ENCODE data around the gene CCL23.

The CCL23 gene

DNA sequence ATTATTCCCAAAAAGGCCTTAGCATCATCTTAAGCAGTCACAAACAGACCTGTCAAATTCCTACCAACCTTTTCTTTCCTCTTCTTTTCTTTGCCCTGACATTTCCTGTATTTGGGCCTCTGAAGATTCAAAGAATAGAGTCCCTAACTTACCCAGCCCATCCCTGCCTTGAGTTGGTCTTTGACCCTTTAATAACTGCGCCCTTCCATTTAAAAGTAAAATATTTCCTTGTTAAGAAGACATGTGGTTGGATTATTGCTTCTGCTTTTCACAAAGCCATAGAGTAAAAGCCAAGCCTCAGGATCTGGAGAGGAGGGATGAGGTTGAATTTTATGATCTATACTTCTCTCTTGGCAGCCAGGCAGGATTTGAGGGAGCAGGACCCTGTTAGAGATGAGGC, 13.2 kb upstream of the CCL23 start:
- no CpG with 5 or more reads among the region's 1 CpG for whole genome bisulfite sequencing (ENCODE audit: extremely low coverage, insufficient coverage, insufficient read length)
- no peaks in the 10 kb centered on the region for H3K79me2 ChIP-seq (ENCODE audit: control insufficient read depth, insufficient read depth, low read length, poor library complexity)

DNA sequence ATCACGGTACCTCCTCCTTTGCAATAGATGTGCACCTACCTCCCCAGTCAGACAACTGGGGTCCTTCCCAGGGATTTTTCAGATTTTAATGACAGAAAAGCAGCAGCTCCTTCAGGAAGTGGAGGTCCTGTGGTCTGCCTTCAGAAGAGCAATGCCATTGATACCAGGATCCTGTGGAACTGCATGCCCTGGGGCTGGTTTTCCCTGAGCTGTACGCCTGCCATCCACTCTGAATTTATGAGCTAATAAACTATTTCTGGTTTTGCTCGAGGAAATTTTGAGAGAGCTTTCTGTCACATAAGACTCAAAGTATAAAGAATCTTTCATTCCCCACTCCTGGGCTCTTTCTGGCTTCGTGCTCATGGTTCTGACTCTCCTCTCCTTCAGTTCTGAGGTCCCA, 10.0 kb upstream of the CCL23 start:
- Histone ChIP-seq H3K23ac (ENCODE audit: low read length) (no peak overlapping the region), H2AFZ (ENCODE audit: insufficient read depth, low read length, poor library complexity) (no peak overlapping the region), H3K27ac (ENCODE audit: low read depth, low read length) (no peak overlapping the region), H2BK12ac (ENCODE audit: low read length) (no peak overlapping the region), H3K14ac (ENCODE audit: low read length) (no peak overlapping the region), H2BK5ac (ENCODE audit: low read depth, low read length, poor library complexity) (no peak overlapping the region), H3K9me3 (ENCODE audit: insufficient read depth, low read depth, low read length) (peaks cover 2% of the 10 kb centered on the region), H4K91ac (ENCODE audit: low read depth, low read length) (no peak overlapping the region), H2BK120ac (ENCODE audit: insufficient read depth, low read length, poor library complexity) (no peak overlapping the region), H2AK5ac (ENCODE audit: low read length) (no peak overlapping the region), H4K8ac (ENCODE audit: low read depth, low read length) (no peak overlapping the region), H3K79me2 (ENCODE audit: control insufficient read depth, insufficient read depth, low read length, poor library complexity) (no peaks in the 10 kb centered on the region), H3K4me3 (ENCODE audit: low read depth, low read length) (no peak overlapping the region), H3K79me1 (ENCODE audit: low read length) (no peaks in the 10 kb centered on the region), H3K9ac (ENCODE audit: low read length) (no peak overlapping the region), H3K18ac (ENCODE audit: low read length) (no peak overlapping the region), H3K36me3 (ENCODE audit: control insufficient read depth in 1 of 2, insufficient read depth in 2 of 2, low read length in 2 of 2) (no peaks in the 10 kb centered on the region), H3K4me2 (ENCODE audit: low read length) (no peak overlapping the region), H3K27me3 (ENCODE audit: insufficient read depth, low read length) (no peaks in the 10 kb centered on the region), H3K4me1 (ENCODE audit: control insufficient read depth in 1 of 2, insufficient read depth in 2 of 2, low read length in 2 of 2) (no peaks in the 10 kb centered on the region), H3K4ac (ENCODE audit: low read depth, low read length) (no peak overlapping the region), H4K12ac (ENCODE audit: low read depth, low read length) (no peak overlapping the region)
- WGBS (ENCODE audit: extremely low coverage, insufficient coverage, insufficient read length) = no CpG with 5 or more reads among the region's 4 CpGs
- DNase-seq = no peak

More for the DNA sequence above, 13.2 kb upstream of the CCL23 start:
- Histone ChIP-seq H3K4ac (ENCODE audit: low read depth, low read length) (no peak overlapping the region), H4K8ac (ENCODE audit: low read depth, low read length) (no peak overlapping the region), H3K14ac (ENCODE audit: low read length) (no peak overlapping the region), H3K79me1 (ENCODE audit: low read length) (no peaks in the 10 kb centered on the region), H2AFZ (ENCODE audit: insufficient read depth, low read length, poor library complexity) (no peak overlapping the region), H2BK12ac (ENCODE audit: low read length) (no peak overlapping the region), H3K36me3 (ENCODE audit: control insufficient read depth in 1 of 2, insufficient read depth in 2 of 2, low read length in 2 of 2) (no peaks in the 10 kb centered on the region), H3K9me3 (ENCODE audit: insufficient read depth, low read depth, low read length) (peaks cover 2% of the 10 kb centered on the region), H4K91ac (ENCODE audit: low read depth, low read length) (no peak overlapping the region), H3K27me3 (ENCODE audit: insufficient read depth, low read length) (no peaks in the 10 kb centered on the region), H2AK5ac (ENCODE audit: low read length) (no peak overlapping the region), H3K27ac (ENCODE audit: low read depth, low read length) (no peak overlapping the region), H4K12ac (ENCODE audit: low read depth, low read length) (no peak overlapping the region), H2BK5ac (ENCODE audit: low read depth, low read length, poor library complexity) (no peak overlapping the region), H3K9ac (ENCODE audit: low read length) (no peak overlapping the region), H3K18ac (ENCODE audit: low read length) (no peak overlapping the region), H2BK120ac (ENCODE audit: insufficient read depth, low read length, poor library complexity) (no peak overlapping the region), H3K23ac (ENCODE audit: low read length) (no peak overlapping the region), H3K4me1 (ENCODE audit: control insufficient read depth in 1 of 2, insufficient read depth in 2 of 2, low read length in 2 of 2) (no peaks in the 10 kb centered on the region), H3K4me3 (ENCODE audit: low read depth, low read length) (no peak overlapping the region), H3K4me2 (ENCODE audit: low read length) (no peak overlapping the region)
- no peak for DNase-seq

DNA sequence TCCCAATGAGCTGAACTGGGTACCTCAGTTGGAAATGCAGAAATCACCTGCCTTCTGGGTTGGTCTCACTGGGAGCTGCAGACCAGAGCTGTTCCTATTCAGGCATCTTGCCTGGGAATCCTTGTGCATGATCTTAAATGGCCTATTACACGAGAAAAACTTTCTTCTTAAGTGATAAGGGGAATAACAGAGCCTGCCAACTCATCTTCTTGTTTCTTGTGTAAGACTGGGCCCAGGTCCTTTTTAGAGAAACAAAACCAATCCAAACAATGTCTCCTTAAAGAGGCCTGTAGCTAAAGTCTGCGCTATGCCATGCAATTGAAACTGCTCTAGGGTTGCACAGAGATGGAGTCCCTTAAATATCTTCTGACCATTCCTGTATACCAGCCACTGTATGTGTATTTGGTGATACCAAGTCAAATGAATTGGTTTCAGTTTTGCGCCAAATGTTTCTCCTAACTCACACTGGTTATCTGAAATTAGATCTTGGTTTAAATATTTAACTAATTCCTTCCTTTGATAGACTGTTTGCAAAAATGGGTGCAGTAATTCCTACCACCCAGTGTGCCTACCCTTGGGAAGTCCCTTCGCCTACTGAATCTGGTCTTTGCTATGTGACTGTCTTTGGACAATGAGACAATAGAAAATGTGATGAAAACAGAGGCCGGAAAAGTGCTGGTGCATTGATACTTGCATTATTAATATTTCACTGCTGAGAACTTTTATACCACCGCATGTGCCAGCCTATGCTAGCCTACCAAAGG, 6.5 kb upstream of the CCL23 start:
- H3K4me3 ChIP-seq (ENCODE audit: low read depth, low read length) = no peak overlapping the region
- DNase-seq = no peak
- no peak overlapping the region for H3K18ac ChIP-seq (ENCODE audit: low read length)
- no peak overlapping the region for H4K91ac ChIP-seq (ENCODE audit: low read depth, low read length)
- H3K23ac ChIP-seq (ENCODE audit: low read length) = no peak overlapping the region
- no peak overlapping the region for H3K14ac ChIP-seq (ENCODE audit: low read length)
- no peak overlapping the region for H4K8ac ChIP-seq (ENCODE audit: low read depth, low read length)
- no peak overlapping the region for H3K4ac ChIP-seq (ENCODE audit: low read depth, low read length)
- H3K79me2 ChIP-seq (ENCODE audit: control insufficient read depth, insufficient read depth, low read length, poor library complexity) = no peaks in the 10 kb centered on the region
- H4K12ac ChIP-seq (ENCODE audit: low read depth, low read length) = no peak overlapping the region
- no peak overlapping the region for H3K27ac ChIP-seq (ENCODE audit: low read depth, low read length)
- peaks cover 2% of the 10 kb centered on the region for H3K9me3 ChIP-seq (ENCODE audit: insufficient read depth, low read depth, low read length)
- no peak overlapping the region for H3K9ac ChIP-seq (ENCODE audit: low read length)
- no peaks in the 10 kb centered on the region for H3K79me1 ChIP-seq (ENCODE audit: low read length)
- H2AFZ ChIP-seq (ENCODE audit: insufficient read depth, low read length, poor library complexity) = no peak overlapping the region
- H2BK12ac ChIP-seq (ENCODE audit: low read length) = no peak overlapping the region
- WGBS (ENCODE audit: extremely low coverage, insufficient coverage, insufficient read length) = no CpG with 5 or more reads among the region's 6 CpGs
- H2BK120ac ChIP-seq (ENCODE audit: insufficient read depth, low read length, poor library complexity) = no peak overlapping the region
- H2AK5ac ChIP-seq (ENCODE audit: low read length) = no peak overlapping the region
- no peaks in the 10 kb centered on the region for H3K27me3 ChIP-seq (ENCODE audit: insufficient read depth, low read length)
- no peaks in the 10 kb centered on the region for H3K36me3 ChIP-seq (ENCODE audit: control insufficient read depth in 1 of 2, insufficient read depth in 2 of 2, low read length in 2 of 2)
- no peak overlapping the region for H3K4me2 ChIP-seq (ENCODE audit: low read length)
- no peaks in the 10 kb centered on the region for H3K4me1 ChIP-seq (ENCODE audit: control insufficient read depth in 1 of 2, insufficient read depth in 2 of 2, low read length in 2 of 2)
- no peak overlapping the region for H2BK5ac ChIP-seq (ENCODE audit: low read depth, low read length, poor library complexity)

DNA sequence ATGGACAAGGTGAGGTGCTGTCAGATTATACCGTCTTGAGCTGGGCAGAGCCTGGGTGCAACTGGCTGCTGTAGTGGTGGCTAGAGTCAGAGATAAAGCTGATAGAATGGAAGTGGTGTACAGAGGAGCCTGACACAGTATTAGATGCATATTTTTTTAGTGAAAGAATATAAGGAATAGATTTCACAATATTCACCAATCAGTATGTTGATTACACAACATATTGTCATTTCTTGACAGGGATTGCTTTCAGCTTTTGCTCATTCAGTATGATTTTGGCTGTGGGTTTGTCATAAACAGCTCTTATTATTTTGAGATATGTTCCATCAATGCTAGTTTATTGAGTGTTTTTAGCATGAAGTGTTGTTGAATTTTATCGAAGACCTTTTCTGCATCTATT, 1.7 kb upstream of the CCL23 start:
- Histone ChIP-seq H3K23ac (ENCODE audit: low read length) (no peak overlapping the region), H3K36me3 (ENCODE audit: control insufficient read depth in 1 of 2, insufficient read depth in 2 of 2, low read length in 2 of 2) (no peaks in the 10 kb centered on the region), H3K27ac (ENCODE audit: low read depth, low read length) (no peak overlapping the region), H2AK5ac (ENCODE audit: low read length) (no peak overlapping the region), H3K79me2 (ENCODE audit: control insufficient read depth, insufficient read depth, low read length, poor library complexity) (no peaks in the 10 kb centered on the region), H3K4ac (ENCODE audit: low read depth, low read length) (no peak overlapping the region), H3K27me3 (ENCODE audit: insufficient read depth, low read length) (no peaks in the 10 kb centered on the region), H4K91ac (ENCODE audit: low read depth, low read length) (no peak overlapping the region), H2BK12ac (ENCODE audit: low read length) (no peak overlapping the region), H3K9ac (ENCODE audit: low read length) (no peak overlapping the region), H2BK5ac (ENCODE audit: low read depth, low read length, poor library complexity) (no peak overlapping the region), H2AFZ (ENCODE audit: insufficient read depth, low read length, poor library complexity) (no peak overlapping the region), H3K4me3 (ENCODE audit: low read depth, low read length) (no peak overlapping the region), H3K18ac (ENCODE audit: low read length) (no peak overlapping the region), H3K4me1 (ENCODE audit: control insufficient read depth in 1 of 2, insufficient read depth in 2 of 2, low read length in 2 of 2) (no peaks in the 10 kb centered on the region), H3K14ac (ENCODE audit: low read length) (no peak overlapping the region), H4K8ac (ENCODE audit: low read depth, low read length) (no peak overlapping the region), H4K12ac (ENCODE audit: low read depth, low read length) (no peak overlapping the region), H3K9me3 (ENCODE audit: insufficient read depth, low read depth, low read length) (no peaks in the 10 kb centered on the region), H3K4me2 (ENCODE audit: low read length) (no peak overlapping the region), H3K79me1 (ENCODE audit: low read length) (no peaks in the 10 kb centered on the region), H2BK120ac (ENCODE audit: insufficient read depth, low read length, poor library complexity) (no peak overlapping the region)
- no peak for DNase-seq
- no CpG with 5 or more reads among the region's 2 CpGs for WGBS (ENCODE audit: extremely low coverage, insufficient coverage, insufficient read length)

All from trophoblast cell (in vitro differentiated cells and primary cell).